KBM-7 (cell line): ENCODE data around the gene DPYSL3.

Experiments used
- DNase-seq: peaks from one replicate; pipeline ENCODE4 v3.0.0-alpha.2; 2015
- in situ Hi-C: fragments of 300-500 bp; cut with MboI; formaldehyde crosslinking; loops from 2 replicates; pipeline ENCODE4 v1.14.3; 2020; ENCODE audit warnings: low sequenced_read_pairs, low pct_unique_long_range_greater_than_20kb, mixed read lengths

DPYSL3 gene

GRCh38 chr5:147348046-147348445, 161.8 kb downstream of the DPYSL3 start:
- no peak for DNase-seq
- in situ Hi-C loops: no loop called here

- in situ Hi-C loops: no loop called here
- DNase-seq: no peak
Measured at GRCh38 chr5:147346006-147346561, 163.8 kb downstream of the DPYSL3 start.

- no peak for DNase-seq
- in situ Hi-C loops: no loop called here
Measured at GRCh38 chr5:147344861-147345260, 165.0 kb downstream of the DPYSL3 start.

GRCh38 chr5:147341345-147341744, 168.5 kb downstream of the DPYSL3 start:
- in situ Hi-C loops: no loop called here
- no peak for DNase-seq

GRCh38 chr5:147340941-147341340, 168.9 kb downstream of the DPYSL3 start:
- no peak for DNase-seq
- in situ Hi-C loops: no loop called here
